Liver (tissue), 9 donors: Measurements from ENCODE around the gene MIEF1. TPM values are rescaled to one million over a fixed set of nuclear protein-coding genes. Genes with fewer than 3 reads are reported as not detected.

Experiments used
- DNase-seq: peaks from one replicate; pipeline ENCODE4 v3.0.0-alpha.2; 2017; ENCODE audit warnings: low spot score
- H3K27ac ChIP-seq, 2 donors: one replicate each; pipeline ENCODE4 v1.7.0; 2013; ENCODE audit warnings: inconsistent platforms in 2 of 2, low read length in 2 of 2, control low read depth in 1 of 2, low read depth in 1 of 2, mild to moderate bottlenecking in 1 of 2
- H3K27me3 ChIP-seq, 4 donors: one replicate each; pipeline versions ENCODE4 v1.6.1 to v1.7.0; 2013; ENCODE audit warnings: low read length in 3 of 4, inconsistent platforms in 1 of 4, mild to moderate bottlenecking in 1 of 4, moderate library complexity in 1 of 4; ENCODE audit not compliant: control insufficient read depth in 4 of 4, insufficient read depth in 4 of 4
- H3K36me3 ChIP-seq, 4 donors: one replicate each; pipeline versions ENCODE4 v1.6.1 to v1.7.0; 2013; ENCODE audit warnings: low read length in 3 of 4, mild to moderate bottlenecking in 3 of 4, low read depth in 1 of 4, moderate library complexity in 1 of 4; ENCODE audit not compliant: control insufficient read depth in 4 of 4, insufficient read depth in 3 of 4
- H3K4me1 ChIP-seq, 4 donors: one replicate each; pipeline versions ENCODE4 v1.6.1 to v1.7.0; 2013; ENCODE audit warnings: low read length in 3 of 4, mild to moderate bottlenecking in 3 of 4, moderate library complexity in 1 of 4; ENCODE audit not compliant: control insufficient read depth in 4 of 4, insufficient read depth in 4 of 4
- H3K4me3 ChIP-seq, 3 donors: one replicate each; pipeline versions ENCODE4 v1.6.1 to v1.7.0; 2013; ENCODE audit warnings: low read length in 3 of 3, control low read depth in 1 of 3, low read depth in 1 of 3, mild to moderate bottlenecking in 1 of 3
- H3K9ac ChIP-seq, 2 donors: one replicate each; pipeline ENCODE4 v1.7.0; 2013; ENCODE audit warnings: low read length in 2 of 2, mild to moderate bottlenecking in 2 of 2, moderate library complexity in 2 of 2, control low read depth in 1 of 2, low read depth in 1 of 2
- H3K9me3 ChIP-seq, 4 donors: one replicate each; pipeline versions ENCODE4 v1.6.1 to v1.7.0; 2013; ENCODE audit warnings: low read length in 3 of 4; ENCODE audit not compliant: control insufficient read depth in 4 of 4
- CTCF ChIP-seq: fragments of 150-350 bp; IDR thresholded peaks from 2 replicates; pipeline ENCODE4 v1.5.1; 2017; ENCODE audit warnings: improper control_type of control experiment, low read depth, low read length; ENCODE audit not compliant: missing input control
- EGR1 ChIP-seq, 2 donors: IDR thresholded peaks; 2 replicates each; pipeline ENCODE4 v1.6.1; 2016 to 2018; ENCODE audit warnings: antibody characterized with exemption in 2 of 2, low read depth in 2 of 2
- FOXA1 ChIP-seq: IDR thresholded peaks from 2 replicates; pipeline ENCODE4 v1.6.1; 2016; ENCODE audit warnings: antibody characterized with exemption
- FOXA2 ChIP-seq: IDR thresholded peaks from 2 replicates; pipeline ENCODE4 v1.6.1; 2016; ENCODE audit warnings: antibody characterized with exemption
- GABPA ChIP-seq, 2 donors: IDR thresholded peaks in 1 of 2; conservative IDR thresholded peaks in 1 of 2; 2 replicates each; pipeline ENCODE4 v1.6.1; 2016; ENCODE audit warnings: antibody characterized with exemption in 2 of 2, mild to moderate bottlenecking in 1 of 2, moderate library complexity in 1 of 2
- HNF4A ChIP-seq, 2 donors: conservative IDR thresholded peaks; 2 replicates each; pipeline ENCODE4 v1.6.1; 2016; ENCODE audit warnings: antibody characterized with exemption in 2 of 2, mild to moderate bottlenecking in 2 of 2
- HNF4G ChIP-seq: IDR thresholded peaks from 2 replicates; pipeline ENCODE4 v1.6.1; 2016; ENCODE audit warnings: antibody characterized with exemption
- JUND ChIP-seq, 2 donors: IDR thresholded peaks; 2 replicates each; pipeline ENCODE4 v1.6.1; 2016; ENCODE audit warnings: antibody characterized with exemption in 2 of 2
- MAX ChIP-seq: IDR thresholded peaks from 2 replicates; pipeline ENCODE4 v1.6.1; 2016; ENCODE audit warnings: antibody characterized with exemption
- NR2F2 ChIP-seq: IDR thresholded peaks from 2 replicates; pipeline ENCODE4 v1.6.1; 2016; ENCODE audit warnings: antibody characterized with exemption
- RAD21 ChIP-seq, 2 donors: IDR thresholded peaks; 2 replicates each; pipeline ENCODE4 v1.6.1; 2016; ENCODE audit warnings: antibody characterized with exemption in 2 of 2, mild to moderate bottlenecking in 2 of 2
- REST ChIP-seq: IDR thresholded peaks from 2 replicates; pipeline ENCODE4 v1.6.1; 2016; ENCODE audit warnings: antibody characterized with exemption, mild to moderate bottlenecking
- RXRA ChIP-seq, 2 donors: IDR thresholded peaks; 2 replicates each; pipeline ENCODE4 v1.6.1; 2017 to 2018; ENCODE audit warnings: antibody characterized with exemption in 2 of 2, mild to moderate bottlenecking in 1 of 2
- SP1 ChIP-seq: IDR thresholded peaks from 2 replicates; pipeline ENCODE4 v1.6.1; 2018; ENCODE audit warnings: antibody characterized with exemption, mild to moderate bottlenecking
- TAF1 ChIP-seq: conservative IDR thresholded peaks from 2 replicates; pipeline ENCODE4 v1.6.1; 2016; ENCODE audit warnings: antibody characterized with exemption, mild to moderate bottlenecking
- YY1 ChIP-seq: IDR thresholded peaks from 2 replicates; pipeline ENCODE4 v1.6.1; 2016; ENCODE audit warnings: antibody characterized with exemption, mild to moderate bottlenecking
- WGBS: extraction: QIAGEN DNeasy Blood & Tissue Kit; methylation state at CpG from one replicate; pipeline ENCODE4 v1.1.7; 2013; 5-methylcytosine and 5-hydroxymethylcytosine counted together
- polyA plus RNA-seq, 2 donors: library from polyadenylated mRNA; stranded (reverse) in 1 of 2; unstranded in 1 of 2; fragments of 200-250 nt in 1 of 2; fragments of >200 nt in 1 of 2; fragmentation: Nextera tagmentation in 1 of 2; extraction: Ambion mirVana in 1 of 2; gene quantifications; one replicate each; pipeline versions ENCODE4 v1.2.1 to v1.2.3, GENCODE V29; 2013 to 2015
- total RNA-seq, 2 donors: library from RNA; depleted of rRNA; stranded (reverse); fragments of >200 nt; gene quantifications; one replicate each; pipeline ENCODE4 v1.2.3, GENCODE V29; 2014
- TF ChIP-seq, protein P1 (sequence below): IDR thresholded peaks from 2 replicates; pipeline ENCODE4 v1.6.1; 2016; ENCODE audit warnings: antibody characterized with exemption
- TF ChIP-seq, protein P2 (sequence below): IDR thresholded peaks from 2 replicates; pipeline ENCODE4 v1.6.1; 2016; ENCODE audit warnings: antibody characterized with exemption
- donor health status: healthy.
- donor health status: healthy.
- donor health status: healthy.
- donor health status: healthy.
- donor health status: healthy.

MIEF1 gene
- total and polyA plus RNA-seq, 4 donors, result 12.9 to 31.1 (median 20.7) TPM

DNA sequence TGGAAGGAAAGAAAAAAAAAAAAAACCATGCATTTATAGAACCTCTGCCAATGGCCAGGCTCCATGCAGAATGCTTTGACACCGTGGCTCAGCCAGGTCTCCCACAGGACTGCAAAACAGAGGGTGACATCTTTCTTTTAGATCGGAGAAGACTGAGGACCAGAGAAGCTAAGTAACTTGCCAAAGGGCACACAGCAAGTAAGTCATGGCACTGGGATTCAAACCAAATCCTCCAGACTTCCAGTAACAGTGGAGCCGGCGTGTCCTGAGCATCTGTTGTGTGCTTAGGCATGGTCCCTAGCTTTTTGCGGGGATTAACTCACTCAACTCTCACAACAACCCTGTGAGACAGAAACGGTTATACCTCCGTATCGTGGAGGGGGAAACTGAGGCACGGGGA lies 24.5 kb upstream of the MIEF1 start:
- no peak for DNase-seq
- Histone ChIP-seq H3K9me3 (no peaks in the 10 kb centered on the region), H3K4me1 (no peaks in the 10 kb centered on the region), H3K4me3 (no peak overlapping the region), H3K36me3 (no peaks in the 10 kb centered on the region), H3K27me3 (no peaks in the 10 kb centered on the region), H3K27ac (no peak overlapping the region), H3K9ac (no peak overlapping the region)
- WGBS, result 86% methylated on average over 9 of the region's 9 CpGs
- TF ChIP-seq GABPA (IDR thresholded peaks at IDR 0.05 in 1 of 2, conservative IDR thresholded peaks at IDR 0.05 in 1 of 2), result no peak
- no peak for TF ChIP-seq JUND (IDR thresholded peaks at IDR 0.05)
- TF ChIP-seq MAX, result no peak
- TF ChIP-seq RXRA (IDR thresholded peaks at IDR 0.05), result no peak
- TF ChIP-seq FOXA1, result no peak
- TF ChIP-seq HNF4G, result no peak
- no peak for TF ChIP-seq NR2F2
- no peak for TF ChIP-seq HNF4A (conservative IDR thresholded peaks at IDR 0.05)
- TF ChIP-seq EGR1 (IDR thresholded peaks at IDR 0.05; ENCODE audit: low read depth in 2 of 2), result no peak
- TF ChIP-seq SP1, result no peak
- TF ChIP-seq, protein P1, sequence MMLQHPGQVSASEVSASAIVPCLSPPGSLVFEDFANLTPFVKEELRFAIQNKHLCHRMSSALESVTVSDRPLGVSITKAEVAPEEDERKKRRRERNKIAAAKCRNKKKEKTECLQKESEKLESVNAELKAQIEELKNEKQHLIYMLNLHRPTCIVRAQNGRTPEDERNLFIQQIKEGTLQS, result no peak
- TF ChIP-seq, protein P2, sequence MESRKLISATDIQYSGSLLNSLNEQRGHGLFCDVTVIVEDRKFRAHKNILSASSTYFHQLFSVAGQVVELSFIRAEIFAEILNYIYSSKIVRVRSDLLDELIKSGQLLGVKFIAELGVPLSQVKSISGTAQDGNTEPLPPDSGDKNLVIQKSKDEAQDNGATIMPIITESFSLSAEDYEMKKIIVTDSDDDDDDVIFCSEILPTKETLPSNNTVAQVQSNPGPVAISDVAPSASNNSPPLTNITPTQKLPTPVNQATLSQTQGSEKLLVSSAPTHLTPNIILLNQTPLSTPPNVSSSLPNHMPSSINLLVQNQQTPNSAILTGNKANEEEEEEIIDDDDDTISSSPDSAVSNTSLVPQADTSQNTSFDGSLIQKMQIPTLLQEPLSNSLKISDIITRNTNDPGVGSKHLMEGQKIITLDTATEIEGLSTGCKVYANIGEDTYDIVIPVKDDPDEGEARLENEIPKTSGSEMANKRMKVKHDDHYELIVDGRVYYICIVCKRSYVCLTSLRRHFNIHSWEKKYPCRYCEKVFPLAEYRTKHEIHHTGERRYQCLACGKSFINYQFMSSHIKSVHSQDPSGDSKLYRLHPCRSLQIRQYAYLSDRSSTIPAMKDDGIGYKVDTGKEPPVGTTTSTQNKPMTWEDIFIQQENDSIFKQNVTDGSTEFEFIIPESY, result no peak
- no peak for TF ChIP-seq FOXA2
- TF ChIP-seq REST, result no peak
- TF ChIP-seq TAF1, result no peak
- no peak for TF ChIP-seq YY1
- TF ChIP-seq CTCF, result no peak
- no peak for TF ChIP-seq RAD21 (IDR thresholded peaks at IDR 0.05)
